ENCODE measurements around the gene OR2V2.

The OR2V2 gene

DNA sequence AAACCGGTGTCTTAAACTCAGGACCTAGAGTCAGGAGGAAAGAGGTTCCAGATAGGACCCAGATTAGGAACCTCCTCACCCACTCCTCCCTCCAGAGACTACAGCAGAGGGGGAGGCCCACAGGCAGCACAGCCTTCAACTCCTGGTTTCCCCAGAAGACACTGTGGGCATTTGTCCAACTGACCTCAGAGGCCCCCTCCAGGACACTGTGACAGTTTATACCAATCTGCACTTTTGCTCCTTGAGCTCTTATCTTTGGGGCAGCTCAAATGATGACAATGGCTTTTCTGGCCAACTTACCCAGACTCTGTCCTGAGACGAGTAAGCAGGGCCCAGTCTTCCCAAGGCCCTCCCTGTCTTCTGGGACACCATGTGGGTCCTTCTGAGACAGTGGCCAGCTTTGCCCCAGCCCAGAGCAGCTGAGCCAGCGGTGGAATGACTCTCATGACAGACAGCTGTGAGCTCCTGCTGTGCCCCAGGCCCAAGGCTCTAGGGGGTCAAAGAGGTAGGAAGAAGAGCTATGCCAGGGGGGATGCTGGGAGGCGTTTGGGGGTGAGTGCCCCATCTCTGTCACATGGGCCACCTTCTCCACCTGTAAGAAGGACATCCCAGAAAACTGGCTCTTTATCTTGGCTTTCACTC is 14.3 kb downstream of the OR2V2 start:
- no peak overlapping the region for H3K4me3 ChIP-seq (ENCODE audit: low read length)
- TF ChIP-seq CTCF (IDR thresholded peaks at IDR 0.05; ENCODE audit: insufficient read depth, low read depth, low read length, missing control alignments): no peak

GRCh38 chr5:181163487-181164075 is 16.2 kb downstream of the OR2V2 start:
- TF ChIP-seq CTCF (IDR thresholded peaks at IDR 0.05; ENCODE audit: insufficient read depth, low read depth, low read length, missing control alignments): no peak
- DNase-seq (ENCODE audit: low read depth): no peak
- no peak overlapping the region for H3K4me3 ChIP-seq (ENCODE audit: low read length)

More for the DNA sequence above, 14.3 kb downstream of the OR2V2 start:
- no peak for DNase-seq (ENCODE audit: low read depth)

DNA sequence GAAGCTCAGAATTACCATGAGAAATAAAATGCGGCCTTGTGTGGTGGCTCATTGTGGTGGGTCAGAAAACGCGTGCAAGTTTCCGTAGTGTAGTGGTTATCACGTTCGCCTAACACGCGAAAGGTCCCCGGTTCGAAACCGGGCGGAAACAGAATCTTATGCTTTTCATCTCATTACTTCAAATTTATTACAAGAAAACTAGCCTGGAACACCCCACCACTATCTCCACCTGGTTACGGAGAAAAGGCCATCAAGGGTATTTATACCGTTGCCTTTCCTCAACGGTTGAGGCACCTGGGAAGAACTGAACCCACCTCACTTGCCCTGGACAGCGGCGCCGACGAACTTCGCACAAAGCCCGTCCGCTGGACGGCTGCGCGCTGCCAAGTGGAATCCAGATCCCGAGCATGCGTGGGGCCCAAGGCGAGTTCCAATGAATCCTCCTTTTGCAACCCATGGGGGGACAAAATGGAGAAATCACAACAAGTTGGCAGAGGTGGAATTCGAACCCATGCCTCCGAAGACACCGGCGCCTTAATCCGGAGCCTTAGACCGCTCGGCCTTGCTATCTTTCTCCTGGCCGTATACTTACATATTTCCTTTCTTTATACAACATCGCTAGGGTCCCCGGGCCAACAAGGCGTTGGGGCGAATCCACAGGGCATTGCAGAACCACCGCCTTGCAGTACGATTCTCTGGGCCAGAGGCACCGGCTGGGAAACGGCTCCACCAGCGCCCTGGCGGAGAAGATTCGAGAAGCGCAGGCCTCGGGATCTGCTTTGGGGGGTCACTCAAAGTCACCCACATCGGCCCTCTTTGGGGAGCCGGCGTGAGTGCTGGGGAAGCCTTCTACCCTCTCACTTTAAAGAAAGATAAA is 16.9 kb downstream of the OR2V2 start:
- no peak for DNase-seq (ENCODE audit: low read depth)
- H3K4me3 ChIP-seq (ENCODE audit: low read length): no peak overlapping the region

DNA sequence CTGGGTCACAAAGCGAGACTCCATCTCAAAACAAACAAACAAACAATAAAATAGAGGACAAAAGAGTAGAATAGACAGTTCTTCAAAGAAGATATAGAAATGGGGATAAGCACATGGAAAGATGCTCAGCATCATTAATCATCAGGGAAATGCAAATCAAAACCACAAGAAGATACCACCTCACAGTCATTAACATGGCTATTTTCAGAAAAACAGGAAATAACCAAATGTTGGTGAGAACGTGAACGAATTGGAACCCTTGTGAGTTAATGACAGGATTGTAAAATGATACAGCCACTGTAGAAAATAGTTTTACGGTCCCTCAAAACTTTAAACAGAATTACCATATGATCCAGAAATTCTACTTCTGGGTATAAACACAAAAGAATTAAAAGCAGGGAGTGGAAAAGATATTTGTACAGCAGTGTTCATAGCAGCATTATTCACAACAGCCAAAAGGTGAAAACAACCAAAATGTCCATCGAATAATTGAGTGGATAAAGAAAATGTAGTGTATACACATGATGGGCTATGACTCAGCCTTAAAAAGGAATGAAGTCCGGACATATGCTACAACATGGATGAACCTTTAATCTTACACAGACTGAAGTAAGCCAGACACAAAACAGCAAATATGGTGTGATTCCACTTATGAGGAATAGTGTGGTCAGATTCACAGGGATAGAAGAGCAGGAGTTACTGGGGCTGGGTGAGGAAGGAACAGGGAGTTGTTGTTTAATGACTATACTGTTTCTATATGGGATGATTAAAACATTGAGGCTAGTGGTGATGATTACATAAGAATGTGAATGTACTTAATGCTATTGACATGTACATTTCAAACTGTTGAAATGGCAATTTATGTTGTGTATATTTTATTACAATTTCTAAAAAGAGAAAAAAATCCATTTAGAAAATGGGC is 19.7 kb downstream of the OR2V2 start:
- no peak overlapping the region for H3K4me3 ChIP-seq (ENCODE audit: low read length)
- no peak for DNase-seq (ENCODE audit: low read depth)
- TF ChIP-seq CTCF (IDR thresholded peaks at IDR 0.05; ENCODE audit: insufficient read depth, low read depth, low read length, missing control alignments): no peak

More for the DNA sequence above, 16.9 kb downstream of the OR2V2 start:
- no peak for TF ChIP-seq CTCF (IDR thresholded peaks at IDR 0.05; ENCODE audit: insufficient read depth, low read depth, low read length, missing control alignments)

DNA sequence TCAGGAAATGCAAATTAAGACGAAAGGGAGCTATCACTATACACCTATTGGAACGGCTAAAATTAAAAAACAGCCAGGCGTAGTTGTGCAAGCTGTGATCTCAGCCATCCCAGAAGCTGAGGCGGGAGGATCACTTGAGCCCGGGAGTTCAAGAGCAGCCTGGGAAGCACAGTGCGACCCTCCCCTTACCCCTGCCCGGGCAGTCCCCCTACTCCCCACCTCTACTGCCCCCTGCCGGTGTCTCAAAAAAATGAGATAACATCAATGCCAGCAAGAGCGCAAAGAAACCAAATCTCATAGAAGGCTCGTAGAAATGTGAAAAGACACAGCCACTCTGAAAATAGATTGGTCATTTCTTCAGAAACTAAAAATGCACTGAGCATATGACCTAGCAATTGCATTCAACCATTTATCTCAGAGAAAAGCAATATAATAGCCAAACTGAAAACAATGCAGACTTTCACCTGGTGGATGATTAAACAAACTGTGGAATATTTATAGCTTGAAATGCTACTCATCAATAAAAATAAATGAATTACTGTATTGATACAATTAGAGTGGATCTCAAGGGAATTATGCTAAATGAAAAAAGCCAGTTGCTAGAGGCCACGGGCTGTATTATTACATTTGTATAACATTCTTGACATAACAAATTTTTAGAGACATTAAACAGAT is 20.6 kb downstream of the OR2V2 start:
- DNase-seq (ENCODE audit: low read depth): peak; percentile 31
- TF ChIP-seq CTCF (IDR thresholded peaks at IDR 0.05; ENCODE audit: insufficient read depth, low read depth, low read length, missing control alignments): peak; percentile 37
- no peak overlapping the region for H3K4me3 ChIP-seq (ENCODE audit: low read length)

GRCh38 chr5:181168595-181169118 is 21.3 kb downstream of the OR2V2 start:
- TF ChIP-seq CTCF (IDR thresholded peaks at IDR 0.05; ENCODE audit: insufficient read depth, low read depth, low read length, missing control alignments): no peak
- no peak for DNase-seq (ENCODE audit: low read depth)
- no peak overlapping the region for H3K4me3 ChIP-seq (ENCODE audit: low read length)

DNA sequence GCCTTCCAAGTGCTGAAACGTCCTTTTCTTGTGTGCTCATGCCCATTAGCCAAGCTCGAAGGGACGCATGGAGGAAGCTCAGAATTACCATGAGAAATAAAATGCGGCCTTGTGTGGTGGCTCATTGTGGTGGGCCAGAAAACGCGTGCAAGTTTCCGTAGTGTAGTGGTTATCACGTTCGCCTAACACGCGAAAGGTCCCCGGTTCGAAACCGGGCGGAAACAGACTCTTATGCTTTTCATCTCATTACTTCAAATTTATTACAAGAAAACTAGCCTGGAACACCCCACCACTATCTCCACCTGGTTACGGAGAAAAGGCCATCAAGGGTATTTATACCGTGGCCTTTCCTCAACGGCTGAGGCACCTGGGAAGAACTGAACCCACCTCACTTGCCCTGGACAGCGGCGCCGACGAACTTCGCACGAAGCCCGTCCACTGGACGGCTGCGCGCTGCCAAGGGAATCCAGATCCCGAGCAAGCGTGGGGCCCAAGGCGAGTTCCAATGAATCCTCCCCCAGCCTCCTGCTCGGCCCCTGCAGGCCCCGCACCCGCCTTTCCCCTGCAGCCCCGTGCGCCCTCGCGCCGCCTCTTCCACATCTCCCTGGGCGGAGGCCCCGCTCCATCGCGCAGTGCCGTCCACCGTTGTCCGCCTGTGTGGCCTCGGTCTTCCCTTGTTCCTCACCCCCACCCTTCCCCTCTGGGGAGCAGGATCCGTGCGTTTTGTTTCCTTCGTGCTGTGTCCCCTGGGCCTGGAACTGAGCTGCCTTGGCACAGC is 22.3 kb downstream of the OR2V2 start:
- H3K4me3 ChIP-seq (ENCODE audit: low read length): peak overlapping the region; percentile 19
- peak; percentile 72 for DNase-seq (ENCODE audit: low read depth)
